Tibial nerve (tissue), 4 donors: ENCODE results near the gene PRR16. TPM values are rescaled to one million over a fixed set of nuclear protein-coding genes. Genes with fewer than 3 reads are reported as not detected.

Experiments used
- DNase-seq, 2 donors: peaks; one replicate each; pipeline ENCODE4 v3.0.0-alpha.2; 2019; ENCODE audit warnings: low spot score in 2 of 2
- H3K27ac ChIP-seq, 4 donors: fragments of 200-600 bp; sonication (generic) in 3 of 4; one replicate each; pipeline ENCODE4 v1.5.1; 2017 to 2019; ENCODE audit warnings: mild to moderate bottlenecking in 1 of 4
- H3K27me3 ChIP-seq, 2 donors: fragments of 200-600 bp; sonication (generic) in 1 of 2; one replicate each; pipeline versions ENCODE4 v1.5.1 to v1.6.0; 2017 to 2019
- H3K36me3 ChIP-seq, 3 donors: fragments of 200-600 bp; sonication (generic); one replicate each; pipeline ENCODE4 v1.5.1; 2018 to 2019
- H3K4me1 ChIP-seq, 4 donors: fragments of 200-600 bp; sonication (generic) in 3 of 4; one replicate each; pipeline ENCODE4 v1.5.1; 2017 to 2019
- H3K4me3 ChIP-seq, 4 donors: fragments of 200-600 bp; sonication (generic) in 3 of 4; one replicate each; pipeline ENCODE4 v1.5.1; 2017 to 2019; ENCODE audit warnings: mild to moderate bottlenecking in 1 of 4, moderate library complexity in 1 of 4
- H3K9me3 ChIP-seq, 4 donors: fragments of 200-600 bp; sonication (generic) in 3 of 4; one replicate each; pipeline ENCODE4 v1.5.1; 2017 to 2019
- CTCF ChIP-seq, 5 experiments: fragments of 200-600 bp in 3 of 5; fragments of 450-650 bp in 2 of 5; sonication (generic) in 3 of 5; IDR thresholded peaks; one replicate each; pipeline ENCODE4 v1.5.1; 2016 to 2019; ENCODE audit warnings: antibody characterized with exemption in 5 of 5, mild to moderate bottlenecking in 3 of 5, moderate library complexity in 2 of 5
- EP300 ChIP-seq, 2 donors: sonication (generic); formaldehyde crosslinking; IDR thresholded peaks; one replicate each; pipeline ENCODE4 v1.6.1; 2017; ENCODE audit warnings: antibody characterized with exemption in 2 of 2, mild to moderate bottlenecking in 1 of 2
- POLR2A ChIP-seq, 2 donors: fragments of 450-650 bp; IDR thresholded peaks; one replicate each; pipeline ENCODE4 v1.6.1; 2017; ENCODE audit warnings: antibody characterized with exemption in 2 of 2, mild to moderate bottlenecking in 2 of 2, moderate library complexity in 2 of 2
- WGBS, 2 donors: methylation state at CpG; one replicate each; pipeline ENCODE4 v1.1.5; 2018; 5-methylcytosine and 5-hydroxymethylcytosine counted together
- total RNA-seq, 4 donors: library from RNA; depleted of rRNA; stranded (reverse); fragments of >200 nt; gene quantifications; one replicate each; pipeline ENCODE4 v1.1.0, GENCODE V29; 2016

Gene PRR16
- total RNA-seq, 4 donors from 2014 or later: 2.1 to 5.1 (median 2.5) TPM; not detected in 1

DNA sequence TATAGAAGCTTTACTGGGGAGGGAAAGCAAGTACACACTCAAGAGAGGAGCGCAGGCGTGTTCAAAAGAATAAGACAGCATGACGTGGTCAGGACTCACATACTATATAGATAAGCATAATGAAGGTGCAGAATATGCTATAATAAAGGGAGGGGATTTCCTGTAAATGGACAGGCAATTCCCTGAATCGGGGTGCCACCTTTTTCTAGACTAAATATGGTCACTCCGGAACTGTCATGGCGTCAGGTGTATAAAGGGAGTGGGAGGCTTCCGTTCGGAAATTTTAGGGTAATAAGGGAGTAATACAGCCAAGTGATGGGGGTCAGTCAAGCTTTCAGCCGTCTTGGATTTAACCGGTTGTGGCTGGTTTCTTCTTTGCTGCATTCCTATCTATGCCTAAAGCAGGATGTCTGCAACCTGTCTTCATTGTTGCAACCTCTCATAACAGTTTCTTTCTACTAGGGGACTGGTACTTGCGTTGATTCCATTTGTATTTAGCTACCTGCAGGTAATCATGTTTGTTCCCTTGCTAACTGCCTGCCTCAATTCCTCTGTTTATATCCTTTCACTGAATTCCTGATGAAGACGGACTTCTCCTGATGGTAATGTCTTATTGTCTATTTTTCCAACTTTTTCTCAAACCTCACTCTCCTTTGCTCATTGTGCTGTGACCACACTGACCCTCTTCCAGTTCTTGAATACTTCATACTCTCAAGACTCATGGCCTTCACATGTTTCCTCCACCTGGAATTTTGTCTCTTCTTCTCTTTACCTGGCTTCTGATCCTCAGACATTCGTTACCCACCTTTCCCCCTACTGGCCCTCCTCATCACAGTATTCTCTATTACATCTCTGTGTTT, 48.9 kb downstream of the PRR16 start:
- no peak overlapping the region for H3K27ac ChIP-seq
- H3K9me3 ChIP-seq: no peaks in the 10 kb centered on the region
- no peak overlapping the region for H3K4me3 ChIP-seq
- H3K36me3 ChIP-seq: no peaks in the 10 kb centered on the region
- TF ChIP-seq CTCF (IDR thresholded peaks at IDR 0.05) (no peak), EP300 (IDR thresholded peaks at IDR 0.05) (no peak), POLR2A (IDR thresholded peaks at IDR 0.05) (no peak)
- no peak for DNase-seq
- no peaks in the 10 kb centered on the region for H3K27me3 ChIP-seq
- WGBS, 2 donors: 94% methylated on average over 13 of the region's 13 CpGs
- H3K4me1 ChIP-seq: no peaks in the 10 kb centered on the region

DNA sequence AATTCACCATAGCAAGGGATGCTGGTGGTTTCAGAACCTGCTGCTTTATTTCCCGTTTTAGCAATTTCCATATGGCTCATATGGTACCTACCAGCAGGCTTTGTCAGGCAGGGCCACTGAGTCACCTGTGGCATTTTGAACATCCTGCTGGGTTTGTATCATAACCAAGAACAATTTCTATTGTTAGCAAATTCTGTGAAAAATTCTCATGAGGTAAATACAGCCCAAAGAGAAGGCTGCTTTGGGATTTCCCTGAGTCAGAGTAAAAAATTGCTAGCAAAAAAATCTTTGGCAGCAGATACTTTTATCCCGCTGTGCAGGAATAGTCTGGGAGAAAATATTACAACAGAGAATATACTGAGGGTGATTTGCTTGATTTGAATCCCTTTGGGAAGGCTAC, 52.7 kb downstream of the PRR16 start:
- TF ChIP-seq CTCF (IDR thresholded peaks at IDR 0.05) (no peak), EP300 (IDR thresholded peaks at IDR 0.05) (no peak), POLR2A (IDR thresholded peaks at IDR 0.05) (no peak)
- WGBS, 2 donors: 61 to 64% methylated on average over 2 of the region's 2 CpGs
- Histone ChIP-seq H3K4me1 (no peaks in the 10 kb centered on the region), H3K27ac (no peak overlapping the region), H3K4me3 (no peak overlapping the region), H3K9me3 (no peaks in the 10 kb centered on the region), H3K36me3 (no peaks in the 10 kb centered on the region), H3K27me3 (no peaks in the 10 kb centered on the region)
- no peak for DNase-seq

- DNase-seq: no peak
- Histone ChIP-seq H3K27me3 (no peaks in the 10 kb centered on the region), H3K9me3 (peaks cover 0 to 3% (median 0%) of the 10 kb centered on the region in 4 donors), H3K4me1 (no peaks in the 10 kb centered on the region), H3K36me3 (no peaks in the 10 kb centered on the region), H3K27ac (no peak overlapping the region), H3K4me3 (no peak overlapping the region)
- TF ChIP-seq CTCF (IDR thresholded peaks at IDR 0.05) (no peak), POLR2A (IDR thresholded peaks at IDR 0.05) (no peak), EP300 (IDR thresholded peaks at IDR 0.05) (no peak)
- whole genome bisulfite sequencing, 2 donors: 75 to 76% methylated on average over 5 of the region's 5 CpGs
Measured at GRCh38 chr5:120517607-120518252, 53.6 kb downstream of the PRR16 start.

DNA sequence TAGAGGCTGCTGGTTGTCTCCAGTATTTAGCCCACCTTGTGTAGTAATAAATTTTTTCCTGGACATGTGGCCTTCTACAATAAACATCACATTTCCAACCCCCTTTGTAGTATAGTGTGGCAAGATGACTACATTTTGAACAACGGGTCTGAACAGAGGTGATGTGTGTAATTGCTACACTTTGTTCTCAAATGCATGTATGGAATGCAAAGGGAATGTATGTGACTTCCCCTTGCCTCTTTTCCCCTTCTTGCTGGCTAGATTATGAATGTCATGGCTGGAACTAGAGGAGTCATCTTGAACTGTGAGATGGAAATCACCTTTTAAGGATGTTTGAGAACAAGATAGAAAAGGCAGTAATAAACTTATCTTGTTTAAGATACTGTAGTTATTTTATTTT, 54.5 kb downstream of the PRR16 start:
- Histone ChIP-seq H3K4me3 (no peak overlapping the region), H3K9me3 (peaks cover 0 to 3% (median 0%) of the 10 kb centered on the region in 4 donors), H3K27ac (no peak overlapping the region), H3K27me3 (no peaks in the 10 kb centered on the region), H3K4me1 (no peaks in the 10 kb centered on the region), H3K36me3 (no peaks in the 10 kb centered on the region)
- 28 to 58% methylated on average over 1 of the region's 1 CpG for WGBS, 2 donors
- TF ChIP-seq EP300 (IDR thresholded peaks at IDR 0.05): no peak
- TF ChIP-seq POLR2A (IDR thresholded peaks at IDR 0.05): no peak
- no peak for TF ChIP-seq CTCF (IDR thresholded peaks at IDR 0.05)
- DNase-seq: no peak

DNA sequence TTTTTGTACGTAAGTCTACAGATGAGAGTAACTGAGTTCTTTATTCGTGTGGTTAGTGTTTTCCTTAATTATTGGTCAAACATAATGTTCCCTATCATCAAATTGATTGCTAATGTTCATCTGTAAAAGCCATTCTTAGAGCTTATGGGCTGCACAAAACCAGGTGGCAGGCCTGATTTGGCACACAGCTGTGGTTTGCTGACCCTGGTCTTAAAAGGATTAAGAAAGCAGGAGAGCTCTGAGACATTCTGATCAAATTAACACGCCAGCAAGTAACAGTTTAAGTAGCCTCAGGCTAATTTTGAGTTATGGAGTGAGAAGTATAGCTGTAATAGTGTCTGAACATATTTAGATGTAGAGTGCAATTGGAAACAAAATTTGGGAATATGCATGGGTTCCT, 63.2 kb downstream of the PRR16 start:
- Histone ChIP-seq H3K9me3 (peaks cover 0 to 3% (median 0%) of the 10 kb centered on the region in 4 donors), H3K27ac (no peak overlapping the region), H3K27me3 (no peaks in the 10 kb centered on the region), H3K36me3 (no peaks in the 10 kb centered on the region), H3K4me1 (no peaks in the 10 kb centered on the region), H3K4me3 (no peak overlapping the region)
- no peak for DNase-seq
- no peak for TF ChIP-seq CTCF (IDR thresholded peaks at IDR 0.05)
- no peak for TF ChIP-seq POLR2A (IDR thresholded peaks at IDR 0.05)
- TF ChIP-seq EP300 (IDR thresholded peaks at IDR 0.05): no peak
- 74 to 75% methylated on average over 3 of the region's 3 CpGs for WGBS, 2 donors
